GM21717 (cell line): ENCODE measurements around the gene INPP5F.
A peak's percentile ranks its signal among the peaks of the same experiment; 100 is the strongest.
"Not testable (repeated sequence)": the region's sequence is repeated elsewhere in the genome, so short reads cannot be mapped to it uniquely, and the experiment has no call there.

ENCODE experiments used
- ATAC-seq: cut with Tn5 transposase; IDR thresholded peaks from one replicate; pipeline ENCODE4 v1.9.1; 2021; ENCODE audit warnings: mild to moderate bottlenecking, moderate library complexity; ENCODE audit not compliant: unreplicated experiment

INPP5F gene

GRCh38 chr10:119860866-119861607 is 135.2 kb downstream of the INPP5F start:
- no peak for ATAC-seq

GRCh38 chr10:119862524-119862923 is 136.7 kb downstream of the INPP5F start:
- ATAC-seq = no peak

GRCh38 chr10:119863951-119864565 is 138.2 kb downstream of the INPP5F start:
- ATAC-seq = no peak

GRCh38 chr10:119865699-119866240 is 139.9 kb downstream of the INPP5F start:
- ATAC-seq = no peak

- ATAC-seq = no peak
These were observed 141.5 kb downstream of the INPP5F start for GRCh38 chr10:119867317-119867716.

GRCh38 chr10:119869398-119869797 is 143.5 kb downstream of the INPP5F start:
- not testable (repeated sequence) for ATAC-seq

- peak; percentile 43 for ATAC-seq
These were observed 146.2 kb downstream of the INPP5F start for GRCh38 chr10:119871881-119872609.

- ATAC-seq = peak; percentile 22
These were observed 146.7 kb downstream of the INPP5F start, which contains the start of gene MCMBP for GRCh38 chr10:119872610-119872859. Gene MCMBP, minus strand, starts transcription at chr10:119872843. Its CDS starts 259 bp downstream, at chr10:119872584.

GRCh38 chr10:119872860-119873681 is 147.2 kb downstream of the INPP5F start:
- ATAC-seq = peak; percentile 92

- ATAC-seq = no peak
These were observed 152.7 kb downstream of the INPP5F start for GRCh38 chr10:119878524-119878923.
